Astrocyte (in vitro differentiated cells and primary cell): ENCODE data around the gene WDR4.

Experiments
- EZH2 ChIP-seq: IDR thresholded peaks from 2 replicates; pipeline ENCODE4 v1.6.1; 2012; ENCODE audit warnings: mild to moderate bottlenecking, low read length, inconsistent platforms; ENCODE audit not compliant: insufficient read depth
- TF ChIP-seq, protein P1 (sequence below): IDR thresholded peaks from 2 replicates; pipeline ENCODE4 v1.5.1; 2011; ENCODE audit warnings: low read depth, mild to moderate bottlenecking, inconsistent platforms, low read length, moderate library complexity; ENCODE audit not compliant: insufficient read depth

GRCh38 chr21:42799516-42799915 lies 79.8 kb downstream of the WDR4 start:
- TF ChIP-seq, protein P1, sequence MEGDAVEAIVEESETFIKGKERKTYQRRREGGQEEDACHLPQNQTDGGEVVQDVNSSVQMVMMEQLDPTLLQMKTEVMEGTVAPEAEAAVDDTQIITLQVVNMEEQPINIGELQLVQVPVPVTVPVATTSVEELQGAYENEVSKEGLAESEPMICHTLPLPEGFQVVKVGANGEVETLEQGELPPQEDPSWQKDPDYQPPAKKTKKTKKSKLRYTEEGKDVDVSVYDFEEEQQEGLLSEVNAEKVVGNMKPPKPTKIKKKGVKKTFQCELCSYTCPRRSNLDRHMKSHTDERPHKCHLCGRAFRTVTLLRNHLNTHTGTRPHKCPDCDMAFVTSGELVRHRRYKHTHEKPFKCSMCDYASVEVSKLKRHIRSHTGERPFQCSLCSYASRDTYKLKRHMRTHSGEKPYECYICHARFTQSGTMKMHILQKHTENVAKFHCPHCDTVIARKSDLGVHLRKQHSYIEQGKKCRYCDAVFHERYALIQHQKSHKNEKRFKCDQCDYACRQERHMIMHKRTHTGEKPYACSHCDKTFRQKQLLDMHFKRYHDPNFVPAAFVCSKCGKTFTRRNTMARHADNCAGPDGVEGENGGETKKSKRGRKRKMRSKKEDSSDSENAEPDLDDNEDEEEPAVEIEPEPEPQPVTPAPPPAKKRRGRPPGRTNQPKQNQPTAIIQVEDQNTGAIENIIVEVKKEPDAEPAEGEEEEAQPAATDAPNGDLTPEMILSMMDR, result no peak
- no peak for TF ChIP-seq EZH2
